IPS DF 4.7 (cell line): Measurements from ENCODE around the gene FMNL3.
A peak's percentile ranks its signal among the peaks of the same experiment; 100 is the strongest.
"Not testable (repeated sequence)": the region's sequence is repeated elsewhere in the genome, so short reads cannot be mapped to it uniquely, and the experiment has no call there.

Experiments used
- DNase-seq: peaks from one replicate; pipeline ENCODE4 v3.0.0-alpha.2; 2013; ENCODE audit warnings: low spot score; ENCODE audit errors: extremely low read depth

The FMNL3 gene

GRCh38 chr12:49713952-49714351 is 6.7 kb upstream of the FMNL3 start:
- not testable (repeated sequence) for DNase-seq

DNA sequence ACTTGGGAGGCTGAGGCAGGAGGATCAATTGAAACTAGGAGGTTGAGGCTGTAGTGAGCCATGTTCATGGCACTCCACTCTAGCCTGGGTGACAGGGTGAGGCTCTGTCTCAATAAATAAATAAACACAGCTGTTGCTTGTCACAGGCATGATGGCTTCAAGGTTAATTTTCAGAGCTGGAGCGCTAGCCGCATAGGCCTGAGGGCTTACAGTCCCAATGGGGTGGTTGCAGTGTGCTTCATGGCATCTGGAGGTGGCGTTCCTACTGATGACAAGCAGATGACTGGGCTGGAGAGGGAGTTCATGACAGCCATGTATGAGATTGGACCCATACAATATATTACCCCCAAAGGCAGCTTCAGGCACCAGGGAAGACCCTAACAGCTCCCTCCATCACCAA is 1.6 kb upstream of the FMNL3 start:
- no peak for DNase-seq

DNA sequence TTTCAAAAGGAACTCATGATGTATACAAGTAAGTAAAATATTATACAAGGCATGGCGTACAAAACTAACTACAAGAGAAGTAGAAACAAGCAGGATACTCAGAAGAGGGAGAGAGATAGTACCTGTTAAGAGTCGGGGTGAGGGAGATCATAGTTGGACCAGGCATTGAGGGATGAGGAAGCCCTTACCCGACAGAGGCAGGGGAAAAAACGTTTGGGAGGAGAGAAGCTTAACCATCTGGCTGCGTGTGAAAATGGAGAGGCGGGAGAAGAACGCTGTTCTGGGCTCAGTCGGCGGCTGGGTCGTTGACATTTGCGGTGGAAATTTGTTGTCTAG is 575 bp upstream of the FMNL3 start:
- DNase-seq: no peak

GRCh38 chr12:49706351-49707127 is 666 bp downstream of the FMNL3 start:
- no peak for DNase-seq

DNA sequence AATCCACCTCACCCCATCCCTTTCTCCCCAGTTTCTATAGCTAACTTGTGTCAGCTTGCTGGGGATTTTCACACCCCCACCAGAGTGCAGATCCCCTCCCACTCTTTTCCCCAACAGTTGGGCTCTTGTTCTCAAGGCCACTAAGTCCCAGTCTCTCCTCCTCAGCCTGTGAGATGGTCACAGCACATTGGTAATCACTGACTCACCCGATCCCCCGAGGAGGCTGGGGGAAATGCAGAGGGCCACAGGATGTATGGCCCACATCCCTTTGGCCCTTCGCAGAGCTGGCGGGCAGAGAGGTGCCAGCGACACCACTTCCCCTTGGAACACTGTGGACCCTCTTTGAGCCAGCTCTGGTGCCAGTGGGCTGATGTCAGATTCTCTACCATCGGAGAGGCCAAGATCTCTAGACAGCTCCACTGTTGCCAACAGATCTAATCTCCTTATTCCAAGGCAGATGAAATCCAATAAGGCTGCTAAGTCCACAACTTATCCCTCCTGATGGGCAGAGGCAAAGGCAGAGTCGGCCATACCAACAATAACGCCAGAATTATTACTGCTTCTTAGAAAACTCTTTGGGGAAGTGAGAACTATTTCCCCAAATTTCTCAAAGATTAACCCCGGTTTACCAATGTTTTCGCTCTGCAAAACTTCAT is 1.6 kb downstream of the FMNL3 start:
- no peak for DNase-seq

DNA sequence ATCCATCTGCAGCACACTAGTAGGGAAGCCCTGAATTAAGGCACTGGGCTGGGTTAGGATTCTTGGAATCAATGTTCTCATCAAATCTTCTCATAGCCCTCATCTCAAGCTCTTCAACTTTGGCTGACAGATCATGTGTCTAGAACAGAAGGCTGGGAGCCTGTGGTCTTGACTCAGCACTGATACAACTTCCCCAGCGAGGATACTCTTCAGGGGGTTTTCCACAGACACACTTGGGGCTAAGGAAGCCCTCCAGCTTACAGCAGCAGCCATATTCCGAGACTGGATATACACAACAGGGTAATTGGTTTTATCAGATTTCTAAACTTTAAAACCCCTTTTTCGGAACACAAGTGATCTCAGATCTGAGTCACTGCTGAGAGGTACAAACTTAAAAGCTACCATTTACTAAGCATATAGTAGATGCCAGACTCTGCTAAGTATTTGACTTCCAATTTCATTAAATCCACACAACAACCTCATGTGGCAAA is 3.5 kb downstream of the FMNL3 start:
- DNase-seq: no peak

DNA sequence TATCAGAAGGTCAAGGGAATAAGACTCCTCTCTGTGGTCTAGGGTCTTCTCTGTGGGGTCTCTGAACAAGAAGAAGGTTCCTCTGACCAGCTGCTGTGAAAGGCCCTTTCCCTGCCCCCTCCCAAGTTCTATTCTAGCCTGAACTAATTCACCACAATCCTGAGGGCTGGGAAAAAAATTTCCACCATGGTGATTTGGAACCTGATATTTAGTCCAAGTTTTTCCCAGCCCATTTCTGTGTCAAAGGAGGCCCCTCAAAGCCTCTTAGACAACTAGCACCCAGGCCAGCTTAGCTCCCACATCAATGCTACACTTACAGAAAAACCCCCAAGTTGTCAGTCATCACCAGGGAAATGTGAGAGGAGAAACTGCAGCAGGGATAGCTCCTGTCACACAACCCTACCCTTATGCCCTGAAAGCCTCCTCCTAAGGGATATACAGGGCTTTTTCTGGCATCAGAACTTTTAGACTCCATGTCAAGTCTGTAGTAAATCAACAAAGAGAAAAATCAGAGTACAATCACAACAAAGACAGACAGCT is 4.5 kb downstream of the FMNL3 start:
- DNase-seq: no peak

DNA sequence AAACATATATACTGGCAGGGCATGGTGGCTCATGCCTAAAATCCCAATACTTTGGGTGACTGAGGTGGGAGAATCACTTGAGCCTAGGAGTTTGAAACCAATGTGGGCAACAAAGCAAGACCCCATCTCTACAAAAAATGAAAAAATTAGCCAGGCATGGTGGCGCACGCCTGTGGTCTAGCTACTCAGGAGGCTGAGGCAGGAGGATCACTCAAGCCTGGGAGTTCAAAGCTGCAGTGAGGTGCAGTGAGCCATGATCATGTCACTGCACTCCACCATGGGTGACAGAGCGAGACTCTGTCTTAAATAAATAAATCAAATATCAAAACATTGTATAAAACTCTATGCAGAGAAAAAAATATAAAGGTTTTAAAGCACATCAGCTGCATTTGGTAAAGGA is 5.2 kb downstream of the FMNL3 start:
- no peak for DNase-seq

DNA sequence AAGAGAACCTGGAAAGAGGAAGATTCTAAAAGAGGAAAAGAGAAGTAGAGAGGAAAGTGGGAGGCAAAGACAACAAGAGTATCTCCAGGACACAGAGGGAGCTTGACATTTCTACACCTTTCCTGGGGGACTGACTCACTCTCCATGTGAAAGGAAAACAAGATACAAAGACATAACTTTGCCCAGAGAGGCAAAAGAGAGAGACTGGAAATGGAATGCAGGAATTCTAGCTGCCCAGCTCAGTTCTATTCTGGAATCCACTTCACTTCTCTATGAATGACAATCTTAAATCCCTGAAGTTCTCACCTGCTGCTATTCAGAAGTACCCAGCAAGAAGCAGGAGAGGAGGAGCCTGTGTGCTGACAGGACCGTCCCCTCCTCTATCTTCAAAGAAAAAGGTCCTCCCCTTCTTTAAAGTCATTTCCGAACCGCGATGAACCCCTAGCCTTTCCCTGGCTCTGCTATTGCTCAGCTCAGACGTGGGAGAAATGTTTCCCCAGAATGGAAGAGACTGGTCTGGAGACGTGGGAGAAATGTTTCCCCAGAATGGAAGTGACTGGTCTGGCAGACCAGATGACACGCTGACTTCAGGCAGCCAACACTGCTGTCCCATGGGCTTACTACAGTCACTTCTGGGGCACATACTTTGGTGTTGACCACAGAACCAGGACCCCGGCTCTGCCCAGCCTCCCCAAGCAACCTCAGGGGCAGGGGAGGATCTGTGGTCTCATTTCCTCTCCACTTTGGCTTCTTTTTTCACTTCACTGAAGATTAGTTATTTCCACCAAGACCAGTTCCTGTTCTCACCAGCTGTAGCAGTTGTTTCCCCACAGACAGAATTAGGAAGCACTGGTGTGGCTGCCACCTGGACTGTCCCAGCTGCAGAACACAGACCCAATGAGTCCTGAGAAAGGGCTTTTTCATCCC is 8.3 kb downstream of the FMNL3 start:
- DNase-seq: peak; percentile 93

- DNase-seq: no peak
These were observed 9.4 kb downstream of the FMNL3 start for GRCh38 chr12:49697808-49698207.

GRCh38 chr12:49696723-49697122 is 10.5 kb downstream of the FMNL3 start:
- no peak for DNase-seq

GRCh38 chr12:49693931-49694444 is 13.2 kb downstream of the FMNL3 start:
- no peak for DNase-seq

DNA sequence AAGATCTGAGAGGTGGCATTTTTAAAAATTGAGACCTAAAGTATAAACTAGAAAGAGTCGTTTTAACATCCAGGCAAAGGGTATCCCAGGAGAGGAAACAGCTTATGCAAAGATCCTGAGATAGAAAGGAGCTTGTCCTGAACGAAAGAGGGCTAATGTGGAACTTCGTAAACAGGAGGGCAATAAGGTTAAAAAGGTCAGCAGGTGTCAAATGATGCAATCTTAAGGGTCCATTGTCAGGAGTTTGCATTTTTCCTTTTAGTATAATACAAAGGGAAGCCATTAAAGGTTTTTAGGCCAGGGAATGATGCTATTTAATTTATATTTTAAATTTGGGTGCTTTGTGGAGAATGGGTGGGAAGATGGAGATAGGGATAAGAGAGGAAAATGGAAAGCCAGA is 14.4 kb downstream of the FMNL3 start:
- no peak for DNase-seq

DNA sequence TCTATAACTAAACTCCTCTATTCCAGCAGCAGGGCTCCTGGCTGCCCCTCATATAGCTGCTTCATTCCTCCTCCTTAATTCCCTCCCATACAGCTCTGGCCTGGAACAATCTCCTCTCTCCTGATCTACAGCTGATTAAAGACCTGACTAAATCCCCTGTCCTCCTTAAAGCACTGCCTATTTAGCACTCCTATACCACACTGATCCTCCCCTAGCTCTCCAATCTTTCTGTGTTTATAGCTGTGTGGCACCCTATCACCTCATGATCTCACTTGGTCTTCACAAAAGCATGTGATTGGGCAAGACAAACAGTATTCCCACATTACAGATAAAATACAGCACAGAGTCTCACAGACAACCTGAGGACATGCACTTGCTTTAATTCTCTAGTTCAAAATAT is 17.4 kb downstream of the FMNL3 start:
- DNase-seq: no peak

GRCh38 chr12:49689237-49689636 is 18.0 kb downstream of the FMNL3 start:
- DNase-seq: no peak

DNA sequence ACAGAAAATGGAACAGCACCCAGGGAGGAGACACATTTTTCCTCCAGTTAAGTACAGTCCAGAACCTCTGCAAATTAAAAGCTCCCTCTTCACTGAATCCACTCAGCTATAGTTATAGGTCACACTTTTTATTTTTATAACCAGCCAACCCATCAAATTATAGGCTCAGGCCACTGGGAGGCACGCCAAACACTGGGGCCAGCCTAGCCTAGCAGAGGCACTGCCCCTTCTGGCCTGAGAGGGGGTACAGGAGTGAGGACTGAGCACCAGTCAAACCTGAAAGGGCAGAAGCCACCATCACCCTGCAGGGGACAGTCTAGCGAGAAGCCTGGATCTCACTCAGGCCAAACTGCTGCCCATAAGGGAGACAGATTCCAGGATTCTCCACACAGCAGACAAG is 19.3 kb downstream of the FMNL3 start:
- no peak for DNase-seq

GRCh38 chr12:49684310-49684854 is 22.8 kb downstream of the FMNL3 start:
- no peak for DNase-seq

- DNase-seq: no peak
These were observed 23.5 kb downstream of the FMNL3 start for GRCh38 chr12:49683599-49684309.

- no peak for DNase-seq
These were observed 27.1 kb downstream of the FMNL3 start for GRCh38 chr12:49680075-49680474.

DNA sequence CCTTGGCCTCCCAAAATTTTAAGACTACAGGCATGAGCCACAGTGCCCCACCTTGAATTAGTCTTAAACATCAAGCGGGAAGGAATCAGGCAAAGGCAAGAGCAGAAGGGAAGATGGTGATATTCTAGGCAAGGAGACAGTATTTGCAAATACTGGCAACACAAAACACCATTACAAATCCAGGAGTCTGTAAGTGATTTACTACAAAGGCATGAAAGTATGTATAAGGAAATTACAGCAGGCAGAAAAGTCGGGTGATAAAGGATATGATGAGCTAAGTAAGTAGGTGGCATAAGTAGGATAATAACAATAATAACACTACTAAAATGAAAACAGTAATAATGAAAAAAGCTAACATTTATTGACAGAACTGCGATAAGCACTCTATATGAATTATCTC is 28.5 kb downstream of the FMNL3 start:
- DNase-seq: no peak

- DNase-seq: no peak
These were observed 32.1 kb downstream of the FMNL3 start for GRCh38 chr12:49675137-49675536.
